DMS114 treated with DMSO at 0.1 percent for 48 hours (cell line): ENCODE data around the gene IL12RB1.
"Not testable (repeated sequence)": the region's sequence is repeated elsewhere in the genome, so short reads cannot be mapped to it uniquely, and the experiment has no call there.

Experiments
- DNase-seq: peaks from one replicate; lab custom pipeline; 2025; ENCODE audit not compliant: unreplicated experiment; lab: John Stamatoyannopoulos, UW

Gene IL12RB1

GRCh38 chr19:18090545-18091216 lies 3.9 kb upstream of the IL12RB1 start:
- DNase-seq = no peak

- no peak for DNase-seq
These were observed 3.0 kb upstream of the IL12RB1 start for GRCh38 chr19:18089726-18090125.

GRCh38 chr19:18089096-18089541 lies 2.4 kb upstream of the IL12RB1 start:
- not testable (repeated sequence) for DNase-seq

- no peak for DNase-seq
These were observed 854 bp downstream of the IL12RB1 start for GRCh38 chr19:18085702-18086457.

GRCh38 chr19:18083929-18084684 lies 2.6 kb downstream of the IL12RB1 start:
- no peak for DNase-seq

- DNase-seq = no peak
These were observed 12.5 kb downstream of the IL12RB1 start for GRCh38 chr19:18074192-18074591.

GRCh38 chr19:18073197-18073596 lies 13.5 kb downstream of the IL12RB1 start:
- DNase-seq = no peak

- DNase-seq = no peak
These were observed 14.4 kb downstream of the IL12RB1 start for GRCh38 chr19:18072335-18072734.

GRCh38 chr19:18070181-18070580 lies 16.6 kb downstream of the IL12RB1 start:
- DNase-seq = no peak

- no peak for DNase-seq
These were observed 17.4 kb downstream of the IL12RB1 start for GRCh38 chr19:18069383-18069782.

- DNase-seq = no peak
These were observed 18.3 kb downstream of the IL12RB1 start for GRCh38 chr19:18068395-18068794.

- DNase-seq = no peak
These were observed 21.6 kb downstream of the IL12RB1 start for GRCh38 chr19:18065173-18065495.

- DNase-seq = no peak
These were observed 23.3 kb downstream of the IL12RB1 start for GRCh38 chr19:18063463-18063862.

GRCh38 chr19:18062028-18062427 lies 24.7 kb downstream of the IL12RB1 start:
- DNase-seq = no peak

- DNase-seq = no peak
These were observed 26.3 kb downstream of the IL12RB1 start for GRCh38 chr19:18060472-18060871.

- no peak for DNase-seq
These were observed 26.8 kb downstream of the IL12RB1 start for GRCh38 chr19:18059902-18060301.

GRCh38 chr19:18059297-18059696 lies 27.4 kb downstream of the IL12RB1 start:
- DNase-seq = no peak

- peak; percentile 81 for DNase-seq
These were observed 28.3 kb downstream of the IL12RB1 start for GRCh38 chr19:18058208-18059009.

- DNase-seq = no peak
These were observed 29.2 kb downstream of the IL12RB1 start for GRCh38 chr19:18057557-18057956.

- DNase-seq = no peak
These were observed 30.8 kb downstream of the IL12RB1 start for GRCh38 chr19:18055967-18056366.

GRCh38 chr19:18053576-18054219 lies 33.0 kb downstream of the IL12RB1 start:
- DNase-seq = no peak
